K562 (cell line): Measurements from ENCODE around the gene GYPA. TPM values are rescaled to one million over a fixed set of nuclear protein-coding genes. Genes with fewer than 3 reads are reported as not detected.
"Not testable (repeated sequence)": the region's sequence is repeated elsewhere in the genome, so short reads cannot be mapped to it uniquely, and the experiment has no call there.

Source experiments
- ATAC-seq: fragments of 200-7000 bp; cut with Tn5 transposase; 3 replicates; pipeline ENCODE4 v1.9.1; 2020; ENCODE audit warnings: moderate library complexity
- BruUV-seq: library from RNA; stranded (reverse); fragments of 400-500 nt; replicated peaks from 2 replicates; lab custom pipeline; 2021; lab: Mats Ljungman, UMichigan
- CTCF ChIA-PET: fragments of 300-600 bp; formaldehyde crosslinking; extraction: SDS; loops from one replicate; lab custom pipeline; 2021; ENCODE audit warnings: low intra/inter-chr PET ratio; lab: Yijun Ruan, JAX
- POLR2A ChIA-PET: fragments of 300-600, 350-650 bp; sonication (Branson Sonifier 250); formaldehyde crosslinking; extraction: SDS; loops from one replicate; lab custom pipeline; 2021; ENCODE audit warnings: antibody characterized with exemption, inconsistent platforms; lab: Yijun Ruan, JAX
- DNase-seq, 4 experiments: peaks; one replicate each; pipeline versions ENCODE4 v3.0.0 to v3.0.0-alpha.2; 2011 to 2018; ENCODE audit warnings: low spot score in 3 of 4, mixed read lengths in 3 of 4; ENCODE audit errors: extremely low read depth in 1 of 4
- FAIRE-seq: peaks from 2 replicates; lab custom pipeline; 2011; peaks lifted over from hg19 to GRCh38; lab: Jason Lieb, UNC
- H2AFZ ChIP-seq: 2 replicates; pipeline ENCODE4 v1.6.0; 2011; ENCODE audit warnings: low read depth, low read length, control low read depth, inconsistent platforms
- H3K27ac ChIP-seq: fragments of 200-600 bp; 3 replicates; pipeline ENCODE4 v1.8.0; 2011; ENCODE audit warnings: low read depth, mild to moderate bottlenecking, control low read depth, inconsistent platforms, low read length, moderate library complexity, mixed read lengths; ENCODE audit errors: extremely low read depth
- H3K27me3 ChIP-seq, 2 experiments: fragments of 300-600 bp in 1 of 2; 2 replicates in 1 of 2; 3 replicates in 1 of 2; pipeline versions ENCODE4 v1.6.0 to v1.8.0; 2011; ENCODE audit warnings: inconsistent platforms in 2 of 2, low read length in 2 of 2, mild to moderate bottlenecking in 1 of 2, mixed read lengths in 1 of 2, moderate library complexity in 1 of 2; ENCODE audit not compliant: control insufficient read depth in 2 of 2, insufficient read depth in 2 of 2
- H3K36me3 ChIP-seq: fragments of 300-600 bp; 3 replicates; pipeline ENCODE4 v1.8.0; 2011; ENCODE audit warnings: mild to moderate bottlenecking, low read length, inconsistent platforms; ENCODE audit not compliant: control insufficient read depth, insufficient read depth
- H3K4me1 ChIP-seq, 2 experiments: fragments of 200-600 bp in 1 of 2; replicated peaks in 1 of 2; 2 replicates in 1 of 2; 3 replicates in 1 of 2; pipeline versions ENCODE4 v1.5.1 to v1.8.0; 2011; ENCODE audit warnings: inconsistent platforms in 2 of 2, low read length in 2 of 2, mild to moderate bottlenecking in 1 of 2, mixed read lengths in 1 of 2, moderate library complexity in 1 of 2; ENCODE audit not compliant: control insufficient read depth in 2 of 2, insufficient read depth in 2 of 2
- H3K4me2 ChIP-seq: 2 replicates; pipeline ENCODE4 v1.6.1; 2011; ENCODE audit warnings: low read length, control low read depth, inconsistent platforms, mixed read lengths; ENCODE audit not compliant: insufficient read depth
- H3K4me3 ChIP-seq: fragments of 200-600 bp; sonication (generic), shearing (Covaris generic); 2 replicates; pipeline ENCODE4 v1.5.1; 2016; ENCODE audit warnings: control low read depth, inconsistent platforms
- H3K79me2 ChIP-seq: fragments of 200-600 bp; 3 replicates; pipeline ENCODE4 v1.8.0; 2011; ENCODE audit warnings: low read length, inconsistent platforms; ENCODE audit not compliant: control insufficient read depth, insufficient read depth
- H3K9ac ChIP-seq, 2 experiments: 2 replicates each; pipeline versions ENCODE4 v1.6.0 to v1.6.1; 2011; ENCODE audit warnings: low read depth in 2 of 2, low read length in 2 of 2, control low read depth in 1 of 2, inconsistent platforms in 1 of 2, mild to moderate bottlenecking in 1 of 2, mixed read lengths in 1 of 2; ENCODE audit not compliant: insufficient read depth in 1 of 2
- H3K9me1 ChIP-seq: one replicate; pipeline ENCODE4 v1.6.0; 2011; ENCODE audit warnings: inconsistent platforms, mild to moderate bottlenecking, low read length, moderate library complexity; ENCODE audit not compliant: control insufficient read depth, insufficient read depth
- H3K9me3 ChIP-seq: replicated peaks from 2 replicates; pipeline ENCODE4 v1.5.1; 2011; ENCODE audit warnings: low read depth, low read length, inconsistent platforms; ENCODE audit not compliant: control insufficient read depth, insufficient read depth
- H4K20me1 ChIP-seq: replicated peaks from 2 replicates; pipeline ENCODE4 v1.6.1; 2011; ENCODE audit warnings: low read length, inconsistent platforms, mixed read lengths; ENCODE audit not compliant: control insufficient read depth, insufficient read depth
- TRIM24 ChIP-seq, 2 experiments: fragments of 450-650 bp; IDR thresholded peaks; 2 replicates each; pipeline ENCODE4 v1.6.1; 2016
- TRIM28 ChIP-seq: fragments of 450-650 bp; IDR thresholded peaks from 2 replicates; pipeline ENCODE4 v1.6.1; 2017
- ZNF316 ChIP-seq: fragments of 450-650 bp; IDR thresholded peaks from 2 replicates; pipeline ENCODE4 v1.6.1; 2016
- WGBS: fragments of 100-300 bp; shearing (Covaris generic); methylation state at CpG from one replicate; pipeline ENCODE4 v1.1.6; 2016; ENCODE audit warnings: low coverage, mixed read lengths; ENCODE audit not compliant: insufficient coverage; ENCODE audit errors: missing lambda C conversion rate; 5-methylcytosine and 5-hydroxymethylcytosine counted together
- in situ Hi-C: fragments of 300-500 bp; cut with MboI; formaldehyde crosslinking; loops from 4 replicates; pipeline ENCODE4 v1.15.0; 2018; ENCODE audit warnings: inconsistent platforms, mixed read lengths
- intact Hi-C: fragments of 100-400 bp; cut with micrococcal nuclease; formaldehyde crosslinking; loops from 2 replicates; pipeline ENCODE4 v1.14.2; 2022
- polyA plus RNA-seq, 8 experiments: library from polyadenylated mRNA; depleted of rRNA in 4 of 8; stranded (reverse) in 5 of 8; unstranded in 3 of 8; fragments of >200 nt; fragmentation: Nextera tagmentation in 2 of 8; fragmentation: Illumina TruSeq in 1 of 8; extraction: Ambion mirVana in 2 of 8; extraction: Trizol in 1 of 8; gene quantifications; 2 replicates each; pipeline versions ENCODE4 v1.2.1 to v1.2.3, GENCODE V29; 2011 to 2014; ENCODE audit warnings: inconsistent platforms in 1 of 8, missing spikeins in 1 of 8
- total RNA-seq, 7 experiments: library from RNA; depleted of rRNA in 6 of 7; stranded (reverse); fragments of >200 nt in 6 of 7; fragmentation: Illumina TruSeq in 2 of 7; extraction: Trizol in 2 of 7; gene quantifications; 2 replicates each; pipeline versions ENCODE4 v1.2.1 to v1.2.3, GENCODE V29; 2011 to 2021; ENCODE audit warnings: low replicate concordance in 1 of 7
- TF ChIP-seq, protein P1 (sequence below): fragments of 450-650 bp; IDR thresholded peaks from 2 replicates; pipeline ENCODE4 v1.6.1; 2017; ENCODE audit warnings: antibody characterized with exemption, mild to moderate bottlenecking

The GYPA gene
- total and polyA plus RNA-seq, 9 of the 15 experiments (the other 6 are each of a cell fraction or from before 2014, with no cell fraction given) = 35.3 to 278 (median 122) TPM

DNA sequence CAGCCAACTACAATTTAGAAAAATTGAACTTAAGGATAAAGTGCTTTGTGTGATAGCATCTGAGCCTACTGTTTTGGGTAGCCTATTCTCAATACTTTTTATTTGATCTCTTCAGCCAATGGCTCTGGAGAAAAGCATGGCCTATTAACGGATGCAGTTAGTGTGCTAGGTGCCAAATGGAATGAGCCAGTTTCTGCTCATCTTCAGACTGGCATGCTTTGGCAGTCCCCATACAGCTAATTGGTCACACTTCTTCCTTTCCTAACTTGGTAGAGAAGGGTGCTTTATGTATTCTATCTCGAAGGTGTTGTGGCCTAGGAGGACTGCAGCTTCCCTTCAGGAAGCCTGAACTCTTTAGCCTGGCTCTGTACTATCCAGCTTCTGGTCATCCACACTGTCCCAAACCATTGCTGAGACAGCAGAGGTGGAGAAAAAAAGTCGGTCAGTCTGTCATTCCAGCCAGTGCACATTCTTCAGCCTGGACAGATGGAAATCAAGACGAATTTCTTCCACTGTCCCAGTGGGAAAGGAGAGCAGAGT, 11.1 kb downstream of the GYPA start:
- H2AFZ ChIP-seq, CTCF ChIA-PET, in situ Hi-C loops, H3K4me3 ChIP-seq, H3K9me3 ChIP-seq, H3K9ac ChIP-seq, H3K27me3 ChIP-seq, H3K9me1 ChIP-seq, H3K36me3 ChIP-seq, FAIRE-seq, DNase-seq, intact Hi-C loops, H4K20me1 ChIP-seq, BruUV-seq, H3K4me1 ChIP-seq: not testable (repeated sequence)
- ATAC-seq = peak; percentile 6
- 61% methylated on average over 4 of the region's 4 CpGs for WGBS
- Histone ChIP-seq H3K27ac (peak overlapping the region; percentile 52; the same call in 2 of the 3 replicates), H3K79me2 (peaks cover 50% of the 10 kb centered on the region), H3K4me2 (peak overlapping the region; percentile 35)
- POLR2A ChIA-PET = interaction anchor here (0.6 kb wide), 1 partner anchor 950 kb away, joined by 3 read pairs; no protein-coding TSS in a partner anchor
- TF ChIP-seq, protein P1, sequence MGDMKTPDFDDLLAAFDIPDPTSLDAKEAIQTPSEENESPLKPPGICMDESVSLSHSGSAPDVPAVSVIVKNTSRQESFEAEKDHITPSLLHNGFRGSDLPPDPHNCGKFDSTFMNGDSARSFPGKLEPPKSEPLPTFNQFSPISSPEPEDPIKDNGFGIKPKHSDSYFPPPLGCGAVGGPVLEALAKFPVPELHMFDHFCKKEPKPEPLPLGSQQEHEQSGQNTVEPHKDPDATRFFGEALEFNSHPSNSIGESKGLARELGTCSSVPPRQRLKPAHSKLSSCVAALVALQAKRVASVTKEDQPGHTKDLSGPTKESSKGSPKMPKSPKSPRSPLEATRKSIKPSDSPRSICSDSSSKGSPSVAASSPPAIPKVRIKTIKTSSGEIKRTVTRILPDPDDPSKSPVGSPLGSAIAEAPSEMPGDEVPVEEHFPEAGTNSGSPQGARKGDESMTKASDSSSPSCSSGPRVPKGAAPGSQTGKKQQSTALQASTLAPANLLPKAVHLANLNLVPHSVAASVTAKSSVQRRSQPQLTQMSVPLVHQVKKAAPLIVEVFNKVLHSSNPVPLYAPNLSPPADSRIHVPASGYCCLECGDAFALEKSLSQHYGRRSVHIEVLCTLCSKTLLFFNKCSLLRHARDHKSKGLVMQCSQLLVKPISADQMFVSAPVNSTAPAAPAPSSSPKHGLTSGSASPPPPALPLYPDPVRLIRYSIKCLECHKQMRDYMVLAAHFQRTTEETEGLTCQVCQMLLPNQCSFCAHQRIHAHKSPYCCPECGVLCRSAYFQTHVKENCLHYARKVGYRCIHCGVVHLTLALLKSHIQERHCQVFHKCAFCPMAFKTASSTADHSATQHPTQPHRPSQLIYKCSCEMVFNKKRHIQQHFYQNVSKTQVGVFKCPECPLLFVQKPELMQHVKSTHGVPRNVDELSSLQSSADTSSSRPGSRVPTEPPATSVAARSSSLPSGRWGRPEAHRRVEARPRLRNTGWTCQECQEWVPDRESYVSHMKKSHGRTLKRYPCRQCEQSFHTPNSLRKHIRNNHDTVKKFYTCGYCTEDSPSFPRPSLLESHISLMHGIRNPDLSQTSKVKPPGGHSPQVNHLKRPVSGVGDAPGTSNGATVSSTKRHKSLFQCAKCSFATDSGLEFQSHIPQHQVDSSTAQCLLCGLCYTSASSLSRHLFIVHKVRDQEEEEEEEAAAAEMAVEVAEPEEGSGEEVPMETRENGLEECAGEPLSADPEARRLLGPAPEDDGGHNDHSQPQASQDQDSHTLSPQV = 0 out of 2 replicates have a peak, but pooled peaks have one; percentile 32
- peak; percentile 89 for TF ChIP-seq ZNF316
- peak; percentile 38; the same call in 1 of the 2 replicates for TF ChIP-seq TRIM28
- TF ChIP-seq TRIM24 (IDR thresholded peaks at IDR 0.05) = peak; percentile 15 to 70; a peak in 2 of 4 replicates
